Measurements from ENCODE around the gene CERS6. TPM values are rescaled to one million over a fixed set of nuclear protein-coding genes. Genes with fewer than 3 reads are reported as not detected.

CERS6 gene
- total and polyA plus RNA-seq, 2 experiments from 2014 or later = 7.4 to 35.0 TPM

DNA sequence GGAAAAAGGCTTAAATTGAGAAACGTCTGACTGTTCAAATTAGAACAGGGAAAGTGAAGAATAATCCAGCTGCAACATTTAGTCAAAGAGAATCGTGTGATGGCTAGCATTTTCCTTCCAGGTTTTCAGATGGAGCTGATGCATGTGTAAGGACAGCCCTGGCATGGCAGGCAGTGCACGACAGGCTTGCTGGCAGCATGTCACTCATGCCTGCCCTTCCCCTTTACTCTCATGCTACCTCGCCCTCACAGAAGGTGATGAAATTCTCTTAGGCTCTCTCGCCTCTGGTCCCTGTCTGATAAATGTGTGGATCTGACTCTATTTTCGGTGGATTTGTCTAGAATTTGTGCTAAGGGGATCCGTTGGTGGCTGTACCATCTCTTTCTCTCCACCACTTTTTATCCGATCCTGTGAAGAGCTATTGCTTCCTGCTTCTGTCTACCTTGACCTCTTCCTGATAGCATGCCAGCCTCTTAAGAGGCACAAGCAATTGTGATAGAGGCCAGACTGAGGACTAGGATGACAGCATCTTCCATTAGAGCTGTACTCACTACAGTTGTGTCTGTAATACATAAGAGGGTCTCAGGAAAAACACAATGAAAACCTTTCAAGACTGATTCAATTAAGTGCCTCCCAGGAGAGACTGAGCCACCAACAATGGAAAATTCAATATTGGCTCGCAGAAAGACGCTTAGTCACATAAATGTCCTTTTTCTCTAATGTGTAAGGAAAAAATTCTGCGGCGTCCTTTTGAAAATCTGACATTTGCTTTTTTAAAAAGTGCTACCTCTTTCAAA is 280.8 kb downstream of the CERS6 start (continued):
- TF ChIP-seq EZH2phosphoT487 (IDR thresholded peaks at IDR 0.05; ENCODE audit: unreplicated experiment) = no peak
- no peak for TF ChIP-seq NANOG (IDR thresholded peaks at IDR 0.05; ENCODE audit: borderline replicate concordance)
- TF ChIP-seq POLR2AphosphoS5 (IDR thresholded peaks at IDR 0.05; ENCODE audit: low read depth) = no peak
- no peak for TF ChIP-seq CREB1 (CRISPR knock-in tag; IDR thresholded peaks at IDR 0.05; ENCODE audit: low read depth)
- TF ChIP-seq, protein P1, sequence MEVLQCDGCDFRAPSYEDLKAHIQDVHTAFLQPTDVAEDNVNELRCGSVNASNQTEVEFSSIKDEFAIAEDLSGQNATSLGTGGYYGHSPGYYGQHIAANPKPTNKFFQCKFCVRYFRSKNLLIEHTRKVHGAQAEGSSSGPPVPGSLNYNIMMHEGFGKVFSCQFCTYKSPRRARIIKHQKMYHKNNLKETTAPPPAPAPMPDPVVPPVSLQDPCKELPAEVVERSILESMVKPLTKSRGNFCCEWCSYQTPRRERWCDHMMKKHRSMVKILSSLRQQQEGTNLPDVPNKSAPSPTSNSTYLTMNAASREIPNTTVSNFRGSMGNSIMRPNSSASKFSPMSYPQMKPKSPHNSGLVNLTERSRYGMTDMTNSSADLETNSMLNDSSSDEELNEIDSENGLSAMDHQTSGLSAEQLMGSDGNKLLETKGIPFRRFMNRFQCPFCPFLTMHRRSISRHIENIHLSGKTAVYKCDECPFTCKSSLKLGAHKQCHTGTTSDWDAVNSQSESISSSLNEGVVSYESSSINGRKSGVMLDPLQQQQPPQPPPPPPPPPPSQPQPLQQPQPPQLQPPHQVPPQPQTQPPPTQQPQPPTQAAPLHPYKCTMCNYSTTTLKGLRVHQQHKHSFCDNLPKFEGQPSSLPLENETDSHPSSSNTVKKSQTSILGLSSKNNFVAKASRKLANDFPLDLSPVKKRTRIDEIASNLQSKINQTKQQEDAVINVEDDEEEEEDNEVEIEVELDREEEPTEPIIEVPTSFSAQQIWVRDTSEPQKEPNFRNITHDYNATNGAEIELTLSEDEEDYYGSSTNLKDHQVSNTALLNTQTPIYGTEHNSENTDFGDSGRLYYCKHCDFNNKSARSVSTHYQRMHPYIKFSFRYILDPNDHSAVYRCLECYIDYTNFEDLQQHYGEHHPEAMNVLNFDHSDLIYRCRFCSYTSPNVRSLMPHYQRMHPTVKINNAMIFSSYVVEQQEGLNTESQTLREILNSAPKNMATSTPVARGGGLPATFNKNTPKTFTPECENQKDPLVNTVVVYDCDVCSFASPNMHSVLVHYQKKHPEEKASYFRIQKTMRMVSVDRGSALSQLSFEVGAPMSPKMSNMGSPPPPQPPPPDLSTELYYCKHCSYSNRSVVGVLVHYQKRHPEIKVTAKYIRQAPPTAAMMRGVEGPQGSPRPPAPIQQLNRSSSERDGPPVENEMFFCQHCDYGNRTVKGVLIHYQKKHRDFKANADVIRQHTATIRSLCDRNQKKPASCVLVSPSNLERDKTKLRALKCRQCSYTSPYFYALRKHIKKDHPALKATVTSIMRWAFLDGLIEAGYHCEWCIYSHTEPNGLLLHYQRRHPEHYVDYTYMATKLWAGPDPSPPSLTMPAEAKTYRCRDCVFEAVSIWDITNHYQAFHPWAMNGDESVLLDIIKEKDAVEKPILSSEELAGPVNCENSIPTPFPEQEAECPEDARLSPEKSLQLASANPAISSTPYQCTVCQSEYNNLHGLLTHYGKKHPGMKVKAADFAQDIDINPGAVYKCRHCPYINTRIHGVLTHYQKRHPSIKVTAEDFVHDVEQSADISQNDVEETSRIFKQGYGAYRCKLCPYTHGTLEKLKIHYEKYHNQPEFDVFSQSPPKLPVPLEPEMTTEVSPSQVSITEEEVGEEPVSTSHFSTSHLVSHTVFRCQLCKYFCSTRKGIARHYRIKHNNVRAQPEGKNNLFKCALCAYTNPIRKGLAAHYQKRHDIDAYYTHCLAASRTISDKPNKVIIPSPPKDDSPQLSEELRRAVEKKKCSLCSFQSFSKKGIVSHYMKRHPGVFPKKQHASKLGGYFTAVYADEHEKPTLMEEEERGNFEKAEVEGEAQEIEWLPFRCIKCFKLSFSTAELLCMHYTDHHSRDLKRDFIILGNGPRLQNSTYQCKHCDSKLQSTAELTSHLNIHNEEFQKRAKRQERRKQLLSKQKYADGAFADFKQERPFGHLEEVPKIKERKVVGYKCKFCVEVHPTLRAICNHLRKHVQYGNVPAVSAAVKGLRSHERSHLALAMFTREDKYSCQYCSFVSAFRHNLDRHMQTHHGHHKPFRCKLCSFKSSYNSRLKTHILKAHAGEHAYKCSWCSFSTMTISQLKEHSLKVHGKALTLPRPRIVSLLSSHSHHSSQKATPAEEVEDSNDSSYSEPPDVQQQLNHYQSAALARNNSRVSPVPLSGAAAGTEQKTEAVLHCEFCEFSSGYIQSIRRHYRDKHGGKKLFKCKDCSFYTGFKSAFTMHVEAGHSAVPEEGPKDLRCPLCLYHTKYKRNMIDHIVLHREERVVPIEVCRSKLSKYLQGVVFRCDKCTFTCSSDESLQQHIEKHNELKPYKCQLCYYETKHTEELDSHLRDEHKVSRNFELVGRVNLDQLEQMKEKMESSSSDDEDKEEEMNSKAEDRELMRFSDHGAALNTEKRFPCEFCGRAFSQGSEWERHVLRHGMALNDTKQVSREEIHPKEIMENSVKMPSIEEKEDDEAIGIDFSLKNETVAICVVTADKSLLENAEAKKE (CRISPR knock-in tag; IDR thresholded peaks at IDR 0.05) = no peak

- Histone ChIP-seq H3K36me3 (ENCODE audit: insufficient read depth) (no peaks in the 10 kb centered on the region), H3K4me2 (no peak overlapping the region), H3K4me1 (ENCODE audit: insufficient read depth) (no peaks in the 10 kb centered on the region), H3K4me3 (no peak overlapping the region), H3K27ac (ENCODE audit: low read depth) (no peak overlapping the region), H3F3A (replicated peaks; ENCODE audit: low read depth) (no peaks in the 10 kb centered on the region), H3K27me3 (ENCODE audit: insufficient read depth) (no peaks in the 10 kb centered on the region), H3K9me2 (ENCODE audit: insufficient read depth) (no peaks in the 10 kb centered on the region), H3K79me2 (replicated peaks; ENCODE audit: insufficient read depth) (no peaks in the 10 kb centered on the region), H2AFZ (no peak overlapping the region), H4K20me1 (replicated peaks; ENCODE audit: insufficient read depth) (no peaks in the 10 kb centered on the region)
- Mint-ChIP-seq H3K27me3 (ENCODE audit: insufficient read depth, low read depth, poor library complexity) (no peaks in the 10 kb centered on the region), H3K4me1 (peaks cover 3% of the 10 kb centered on the region; the same call in 2 of the 3 replicates), H3K9me3 (no peaks in the 10 kb centered on the region), H3K36me3 (ENCODE audit: low read depth) (no peaks in the 10 kb centered on the region), H3K27ac (no peak overlapping the region), H3K4me3 (no peak overlapping the region)
- ATAC-seq (no peak), DNase-seq (ENCODE audit: low spot score) (no peak)
- TF ChIP-seq STAT1 (IDR thresholded peaks at IDR 0.05; ENCODE audit: unreplicated experiment) (no peak), ETS1 (IDR thresholded peaks at IDR 0.05) (no peak), NANOG (IDR thresholded peaks at IDR 0.05; ENCODE audit: borderline replicate concordance) (no peak), POLR2AphosphoS5 (IDR thresholded peaks at IDR 0.05; ENCODE audit: low read depth) (no peak), EZH2 (IDR thresholded peaks at IDR 0.05; ENCODE audit: low read depth, unreplicated experiment) (no peak)
- TF ChIP-seq, protein P2, sequence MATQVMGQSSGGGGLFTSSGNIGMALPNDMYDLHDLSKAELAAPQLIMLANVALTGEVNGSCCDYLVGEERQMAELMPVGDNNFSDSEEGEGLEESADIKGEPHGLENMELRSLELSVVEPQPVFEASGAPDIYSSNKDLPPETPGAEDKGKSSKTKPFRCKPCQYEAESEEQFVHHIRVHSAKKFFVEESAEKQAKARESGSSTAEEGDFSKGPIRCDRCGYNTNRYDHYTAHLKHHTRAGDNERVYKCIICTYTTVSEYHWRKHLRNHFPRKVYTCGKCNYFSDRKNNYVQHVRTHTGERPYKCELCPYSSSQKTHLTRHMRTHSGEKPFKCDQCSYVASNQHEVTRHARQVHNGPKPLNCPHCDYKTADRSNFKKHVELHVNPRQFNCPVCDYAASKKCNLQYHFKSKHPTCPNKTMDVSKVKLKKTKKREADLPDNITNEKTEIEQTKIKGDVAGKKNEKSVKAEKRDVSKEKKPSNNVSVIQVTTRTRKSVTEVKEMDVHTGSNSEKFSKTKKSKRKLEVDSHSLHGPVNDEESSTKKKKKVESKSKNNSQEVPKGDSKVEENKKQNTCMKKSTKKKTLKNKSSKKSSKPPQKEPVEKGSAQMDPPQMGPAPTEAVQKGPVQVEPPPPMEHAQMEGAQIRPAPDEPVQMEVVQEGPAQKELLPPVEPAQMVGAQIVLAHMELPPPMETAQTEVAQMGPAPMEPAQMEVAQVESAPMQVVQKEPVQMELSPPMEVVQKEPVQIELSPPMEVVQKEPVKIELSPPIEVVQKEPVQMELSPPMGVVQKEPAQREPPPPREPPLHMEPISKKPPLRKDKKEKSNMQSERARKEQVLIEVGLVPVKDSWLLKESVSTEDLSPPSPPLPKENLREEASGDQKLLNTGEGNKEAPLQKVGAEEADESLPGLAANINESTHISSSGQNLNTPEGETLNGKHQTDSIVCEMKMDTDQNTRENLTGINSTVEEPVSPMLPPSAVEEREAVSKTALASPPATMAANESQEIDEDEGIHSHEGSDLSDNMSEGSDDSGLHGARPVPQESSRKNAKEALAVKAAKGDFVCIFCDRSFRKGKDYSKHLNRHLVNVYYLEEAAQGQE (IDR thresholded peaks at IDR 0.05; ENCODE audit: unreplicated experiment) = no peak
Observed at GRCh38 chr2:168738062-168738461, 282.0 kb downstream of the CERS6 start.
